Adrenal gland (tissue), 5 donors: ENCODE data around the gene PPY.

ENCODE experiments used
- POLR2A ChIP-seq, 2 donors: fragments of 450-650 bp; IDR thresholded peaks; one replicate each; pipeline ENCODE4 v1.6.1; 2017; ENCODE audit warnings: antibody characterized with exemption in 2 of 2, mild to moderate bottlenecking in 2 of 2, moderate library complexity in 1 of 2
- TF ChIP-seq, protein P1 (sequence below), 6 experiments: fragments of 450-650 bp in 4 of 6; fragments of 200-600 bp in 2 of 6; sonication (generic) in 1 of 6; IDR thresholded peaks; 1 replicate in 5 of 6; 2 replicates in 1 of 6; pipeline versions ENCODE4 v1.5.1 to v1.8.0; 2016 to 2021; ENCODE audit warnings: antibody characterized with exemption in 6 of 6, mild to moderate bottlenecking in 2 of 6, moderate library complexity in 1 of 6
- donor health status: DM: no; HTN: no; CAD: no.

DNA sequence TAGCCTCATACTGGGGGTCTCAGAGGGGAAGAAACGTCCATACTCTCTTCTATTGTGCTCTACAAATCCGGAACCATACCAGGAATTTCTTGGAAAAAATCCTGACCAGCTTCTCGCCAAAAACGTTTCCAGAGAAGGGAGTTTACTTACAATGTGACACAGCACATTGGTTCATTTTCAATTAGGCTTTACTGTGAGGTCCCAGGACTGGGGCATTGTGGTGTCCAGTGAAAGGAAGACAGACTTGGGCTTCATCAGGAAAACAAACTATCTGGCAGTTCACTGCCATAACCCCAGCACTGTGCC is 49.7 kb downstream of the PPY start:
- TF ChIP-seq, protein P1, sequence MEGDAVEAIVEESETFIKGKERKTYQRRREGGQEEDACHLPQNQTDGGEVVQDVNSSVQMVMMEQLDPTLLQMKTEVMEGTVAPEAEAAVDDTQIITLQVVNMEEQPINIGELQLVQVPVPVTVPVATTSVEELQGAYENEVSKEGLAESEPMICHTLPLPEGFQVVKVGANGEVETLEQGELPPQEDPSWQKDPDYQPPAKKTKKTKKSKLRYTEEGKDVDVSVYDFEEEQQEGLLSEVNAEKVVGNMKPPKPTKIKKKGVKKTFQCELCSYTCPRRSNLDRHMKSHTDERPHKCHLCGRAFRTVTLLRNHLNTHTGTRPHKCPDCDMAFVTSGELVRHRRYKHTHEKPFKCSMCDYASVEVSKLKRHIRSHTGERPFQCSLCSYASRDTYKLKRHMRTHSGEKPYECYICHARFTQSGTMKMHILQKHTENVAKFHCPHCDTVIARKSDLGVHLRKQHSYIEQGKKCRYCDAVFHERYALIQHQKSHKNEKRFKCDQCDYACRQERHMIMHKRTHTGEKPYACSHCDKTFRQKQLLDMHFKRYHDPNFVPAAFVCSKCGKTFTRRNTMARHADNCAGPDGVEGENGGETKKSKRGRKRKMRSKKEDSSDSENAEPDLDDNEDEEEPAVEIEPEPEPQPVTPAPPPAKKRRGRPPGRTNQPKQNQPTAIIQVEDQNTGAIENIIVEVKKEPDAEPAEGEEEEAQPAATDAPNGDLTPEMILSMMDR (IDR thresholded peaks at IDR 0.05) = no peak
- TF ChIP-seq POLR2A (IDR thresholded peaks at IDR 0.05) = no peak
